Islet of Langerhans (tissue), 1 donor: ENCODE measurements around the gene TXNDC11.

Experiments
- FAIRE-seq: peaks from one replicate; lab custom pipeline; 2011; peaks lifted over from hg19 to GRCh38; lab: Jason Lieb, UNC

Gene TXNDC11

DNA sequence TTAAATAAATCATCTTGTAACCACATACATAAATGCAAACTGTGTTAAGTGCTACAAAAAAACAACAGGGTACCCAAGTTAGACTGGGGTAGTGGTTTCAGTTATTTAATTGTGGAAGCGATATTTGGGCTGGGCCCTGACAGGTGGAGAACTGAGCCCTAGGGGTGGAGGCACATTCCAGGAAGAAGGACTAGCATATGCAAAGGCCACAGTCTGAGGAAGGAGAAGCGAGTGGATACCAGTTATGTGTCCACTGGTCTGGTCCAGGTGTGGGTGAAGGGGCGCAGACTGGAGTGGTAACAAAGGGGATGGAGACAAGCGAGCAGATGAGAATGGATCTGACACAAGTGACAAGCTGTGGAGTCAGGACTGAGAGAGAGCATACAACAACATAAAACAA lies 22.9 kb downstream of the TXNDC11 start:
- FAIRE-seq, result no peak

DNA sequence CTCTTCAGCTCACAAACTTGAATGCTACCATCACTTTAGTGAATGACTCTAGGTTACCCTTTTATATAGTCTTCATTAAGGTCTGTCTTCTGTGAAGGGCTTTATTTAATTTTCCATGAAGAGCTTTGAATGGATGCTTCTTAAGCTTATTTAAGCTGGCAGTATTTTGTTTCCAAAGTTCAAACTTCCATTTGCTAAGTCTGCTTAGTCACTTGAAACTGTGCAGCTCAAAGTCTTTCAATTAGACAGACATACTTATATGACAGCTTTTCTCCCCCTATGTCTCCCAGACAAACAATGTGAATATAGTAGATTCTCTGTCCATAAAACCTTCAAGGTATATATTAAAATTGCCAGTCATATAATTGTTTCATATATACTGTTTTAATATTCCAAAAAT lies 23.5 kb downstream of the TXNDC11 start:
- FAIRE-seq, result no peak

DNA sequence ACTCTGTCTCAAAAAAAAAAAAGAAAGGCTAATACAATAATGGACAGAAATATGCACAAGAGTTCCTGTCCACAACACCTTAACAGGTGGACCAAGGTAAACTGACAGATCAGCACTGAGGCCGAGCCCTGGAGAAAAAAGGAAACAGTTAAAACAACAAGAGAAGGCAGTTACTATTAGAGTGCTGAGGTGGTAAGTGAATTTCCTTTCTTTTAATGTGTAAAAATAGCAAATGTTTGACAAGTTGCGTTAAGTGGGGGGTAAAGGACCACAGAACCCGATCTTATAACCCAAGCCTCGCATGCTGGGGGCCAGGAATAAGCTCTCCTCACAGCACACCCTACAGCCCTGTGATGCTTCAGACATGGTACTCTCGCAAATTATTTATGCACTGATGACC lies 24.8 kb downstream of the TXNDC11 start:
- FAIRE-seq, result no peak

DNA sequence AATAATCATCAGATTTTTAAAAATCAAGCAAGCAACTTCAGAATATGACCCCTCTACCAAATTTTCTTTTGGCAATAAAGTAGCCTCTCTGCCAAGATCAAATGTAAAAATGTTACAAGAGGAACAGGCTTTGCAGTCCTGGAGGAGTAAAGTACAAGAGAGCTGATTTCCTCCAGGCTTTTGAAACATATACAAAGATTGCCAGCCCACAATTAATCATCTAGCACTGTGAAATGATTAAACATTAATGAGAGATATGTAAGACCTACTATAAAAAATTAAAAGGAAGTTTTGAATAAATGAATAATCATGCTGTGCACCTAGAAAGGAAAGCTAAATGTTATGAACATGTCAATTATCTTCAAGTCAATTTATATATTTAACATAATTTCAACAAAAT lies 26.3 kb downstream of the TXNDC11 start:
- no peak for FAIRE-seq

DNA sequence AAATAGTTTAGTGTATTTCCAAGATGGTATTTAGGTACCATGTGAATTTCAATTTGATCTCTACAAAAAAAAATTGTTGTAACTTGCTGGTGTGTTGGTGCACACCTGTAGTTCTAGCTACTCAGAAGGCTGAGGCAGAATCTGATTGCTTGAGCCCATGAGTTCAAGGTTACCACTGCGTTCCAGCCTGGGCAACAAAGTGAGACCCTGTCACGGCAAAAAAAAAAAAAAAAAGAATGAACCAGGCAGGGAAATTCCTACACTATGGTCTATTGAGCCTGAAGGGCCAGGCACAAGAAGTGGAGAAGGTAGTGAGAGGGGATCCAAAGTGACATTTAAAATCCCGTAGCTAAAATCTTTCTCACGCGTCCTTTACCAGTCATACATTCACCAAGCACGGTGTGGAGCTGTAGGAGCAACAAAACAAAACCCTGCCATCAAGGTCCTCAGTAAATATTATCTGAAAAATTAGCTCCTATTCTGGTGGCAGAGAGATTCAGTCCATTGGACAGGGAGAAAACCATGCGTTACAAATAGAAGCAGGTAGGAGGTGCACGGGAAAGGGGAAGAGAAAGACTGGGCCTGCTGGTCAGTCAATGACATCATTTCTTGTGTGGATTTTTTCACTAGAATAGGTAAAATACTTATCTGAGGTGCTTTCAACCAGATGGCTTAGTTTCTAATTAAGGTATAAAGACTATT lies 27.3 kb downstream of the TXNDC11 start:
- no peak for FAIRE-seq

DNA sequence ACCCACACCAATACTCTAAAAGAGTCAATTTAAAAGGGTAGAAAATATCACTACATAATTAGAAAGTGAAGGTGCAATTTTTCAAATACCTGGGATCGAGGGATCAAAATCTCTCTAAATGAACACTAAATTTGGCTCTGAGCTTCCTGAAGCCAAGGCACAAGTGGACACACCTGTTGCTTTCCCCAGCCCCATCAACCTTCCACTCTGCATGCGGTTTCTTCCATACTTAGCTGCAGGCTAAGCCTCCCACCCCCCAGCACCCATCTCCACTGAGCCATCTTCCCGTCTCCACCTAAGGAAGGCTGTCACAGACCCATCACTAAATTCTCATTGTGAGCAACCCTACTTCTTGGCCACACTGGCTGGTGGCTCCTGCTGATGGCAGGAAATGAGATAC lies 30.5 kb downstream of the TXNDC11 start:
- FAIRE-seq, result no peak

DNA sequence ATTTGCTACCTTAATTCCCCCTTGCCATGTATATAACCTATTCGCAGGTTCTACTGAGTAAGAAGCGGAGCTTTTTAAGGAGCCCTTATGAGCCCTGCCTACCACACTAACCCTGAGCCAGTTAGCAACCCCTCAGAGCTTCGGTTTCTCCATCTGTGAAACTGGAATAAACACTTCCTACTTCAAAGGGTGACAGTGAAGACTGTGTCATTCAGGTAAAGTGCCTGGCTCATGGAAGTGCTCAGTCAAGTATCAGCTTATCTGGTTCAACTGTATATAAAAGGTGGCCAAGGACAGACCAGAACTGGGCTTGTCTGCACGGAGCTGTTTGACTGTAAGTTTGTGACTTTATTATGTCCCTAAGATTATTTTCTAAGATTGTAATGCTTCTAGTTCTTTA lies 31.0 kb downstream of the TXNDC11 start:
- no peak for FAIRE-seq

DNA sequence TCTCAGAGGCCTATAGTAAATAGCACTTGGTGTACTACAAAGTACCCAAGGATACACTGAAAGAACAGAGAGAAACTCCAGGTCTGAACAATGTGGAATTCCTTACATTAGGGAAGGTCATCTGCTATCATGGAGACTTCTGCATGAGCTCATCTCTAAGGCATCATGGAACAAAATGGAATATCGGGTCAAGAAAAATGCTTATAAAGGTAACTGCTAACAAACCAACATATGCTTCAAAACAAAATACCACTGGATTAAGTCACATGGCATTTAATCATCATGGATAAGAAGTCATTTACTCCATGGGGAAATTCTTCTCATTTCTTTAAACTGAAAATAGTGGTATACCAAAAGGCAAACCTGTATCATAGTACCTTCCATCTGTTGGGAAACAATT lies 34.2 kb downstream of the TXNDC11 start:
- FAIRE-seq, result no peak

DNA sequence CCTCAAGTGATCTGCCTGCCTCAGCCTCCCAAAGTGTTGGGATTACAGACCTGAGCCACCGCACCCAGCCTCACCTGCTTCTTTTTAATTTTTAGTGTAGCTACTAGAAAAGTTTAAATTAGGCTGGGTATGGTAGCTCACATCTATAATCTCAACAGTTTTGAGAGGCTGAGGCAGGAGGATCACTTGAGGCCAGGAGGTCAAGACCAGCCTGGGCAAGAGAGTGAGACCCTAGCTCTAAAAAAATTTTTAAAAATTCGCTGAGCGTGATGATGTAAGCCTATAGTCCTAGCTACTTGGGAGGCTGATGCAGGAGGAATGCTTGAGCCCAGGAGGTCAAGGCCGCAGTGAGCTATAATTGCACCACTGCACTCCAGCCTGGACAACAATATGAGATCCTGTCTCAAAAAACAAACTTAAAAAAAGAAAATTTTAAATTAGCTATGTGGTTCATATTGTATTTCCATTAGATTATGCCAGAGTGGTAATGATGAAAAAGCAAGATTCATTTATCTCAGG lies 34.9 kb downstream of the TXNDC11 start:
- no peak for FAIRE-seq

DNA sequence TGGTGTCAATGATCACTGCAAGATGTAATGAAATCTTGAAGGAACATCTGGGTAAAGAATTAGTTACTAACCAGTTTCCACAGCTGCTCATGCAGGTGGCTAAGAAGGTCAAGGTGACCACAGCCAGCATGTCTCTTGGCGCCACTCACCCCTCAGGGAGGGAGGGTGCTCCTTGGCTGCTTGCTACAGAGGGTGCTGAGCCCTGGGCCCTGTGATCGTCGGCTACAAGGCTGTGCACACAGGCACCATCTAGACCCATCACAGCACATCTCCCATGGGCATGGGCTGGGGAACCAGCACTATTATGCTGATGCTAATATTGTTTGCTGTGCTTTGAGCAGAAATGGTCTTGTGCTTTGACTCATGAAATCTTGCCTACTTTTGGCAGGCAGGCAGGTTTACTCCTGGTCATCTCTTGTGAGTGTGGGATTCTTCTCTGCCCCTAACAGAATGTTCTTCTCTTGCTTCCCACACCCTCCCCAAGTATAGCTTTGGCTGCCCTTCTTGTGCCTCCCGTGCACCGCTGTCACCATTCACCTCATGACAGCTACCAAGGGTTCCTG lies 36.4 kb downstream of the TXNDC11 start:
- no peak for FAIRE-seq

DNA sequence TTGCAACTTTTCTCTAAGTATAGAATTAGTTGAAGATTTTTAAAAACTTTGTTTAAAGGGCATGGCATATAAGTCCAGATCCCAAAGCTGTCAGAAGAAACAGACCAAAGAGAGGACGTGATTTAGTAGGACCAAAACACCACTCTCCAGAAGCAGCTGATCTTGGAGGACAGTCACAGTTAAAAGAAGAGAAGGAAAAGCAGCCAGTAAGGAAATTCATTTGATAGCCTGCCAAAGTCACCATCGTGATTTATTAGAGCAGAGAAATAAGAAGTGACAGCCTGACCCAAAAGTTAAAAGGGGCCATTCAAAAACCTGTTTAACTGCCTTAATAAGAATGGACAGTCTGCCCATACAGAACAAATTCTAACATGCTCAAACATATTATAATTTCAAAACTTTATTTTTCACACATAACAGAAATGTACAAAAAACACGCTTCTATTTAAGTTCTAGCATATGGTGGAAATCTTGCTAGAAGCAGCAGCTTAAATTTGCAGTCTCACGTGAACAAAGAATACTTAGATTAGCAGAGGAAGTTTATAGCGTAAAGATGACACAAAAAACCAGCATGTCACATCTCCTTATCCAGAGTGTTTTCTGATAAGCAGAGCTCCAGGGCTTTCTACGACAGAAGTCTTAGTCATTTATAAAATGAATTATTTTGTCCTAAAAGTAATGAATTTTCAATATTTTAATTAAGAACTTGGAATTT lies 37.2 kb downstream of the TXNDC11 start:
- no peak for FAIRE-seq

DNA sequence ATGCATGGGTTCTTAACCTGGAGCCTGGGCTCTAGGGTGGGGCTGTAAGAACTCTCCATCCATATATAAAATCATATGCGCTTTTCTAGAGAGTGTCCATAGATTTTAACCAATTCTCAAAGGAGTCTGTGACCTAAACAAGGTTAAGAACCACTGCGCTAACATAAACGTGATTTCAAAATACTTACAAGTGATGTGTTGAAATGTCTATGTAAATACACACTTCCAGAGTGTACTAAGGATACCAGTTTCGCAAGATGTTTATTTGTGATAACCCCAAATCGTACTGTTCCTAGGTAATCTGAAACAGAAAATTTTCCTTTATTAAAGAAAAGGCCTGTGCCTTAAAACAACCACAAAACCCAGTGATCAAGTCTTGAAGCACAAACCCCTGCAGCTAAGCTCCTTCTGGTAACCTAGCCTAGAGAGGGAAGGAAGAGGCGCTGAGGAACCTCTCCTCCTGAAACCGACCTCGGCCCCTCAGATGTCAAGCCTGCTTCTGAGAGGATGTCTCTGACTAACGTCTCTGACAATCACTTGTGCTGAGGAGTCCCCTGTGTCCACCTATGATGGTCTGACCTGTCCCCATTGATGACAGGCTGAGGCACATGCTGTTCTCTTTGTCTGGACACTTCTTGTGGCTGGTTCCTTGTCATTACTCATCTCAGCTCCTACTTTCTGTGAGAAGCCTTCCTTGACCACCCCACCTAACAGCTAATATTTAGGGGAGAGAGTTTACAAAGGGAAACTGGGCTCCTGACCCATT lies 42.2 kb downstream of the TXNDC11 start:
- FAIRE-seq, result no peak

DNA sequence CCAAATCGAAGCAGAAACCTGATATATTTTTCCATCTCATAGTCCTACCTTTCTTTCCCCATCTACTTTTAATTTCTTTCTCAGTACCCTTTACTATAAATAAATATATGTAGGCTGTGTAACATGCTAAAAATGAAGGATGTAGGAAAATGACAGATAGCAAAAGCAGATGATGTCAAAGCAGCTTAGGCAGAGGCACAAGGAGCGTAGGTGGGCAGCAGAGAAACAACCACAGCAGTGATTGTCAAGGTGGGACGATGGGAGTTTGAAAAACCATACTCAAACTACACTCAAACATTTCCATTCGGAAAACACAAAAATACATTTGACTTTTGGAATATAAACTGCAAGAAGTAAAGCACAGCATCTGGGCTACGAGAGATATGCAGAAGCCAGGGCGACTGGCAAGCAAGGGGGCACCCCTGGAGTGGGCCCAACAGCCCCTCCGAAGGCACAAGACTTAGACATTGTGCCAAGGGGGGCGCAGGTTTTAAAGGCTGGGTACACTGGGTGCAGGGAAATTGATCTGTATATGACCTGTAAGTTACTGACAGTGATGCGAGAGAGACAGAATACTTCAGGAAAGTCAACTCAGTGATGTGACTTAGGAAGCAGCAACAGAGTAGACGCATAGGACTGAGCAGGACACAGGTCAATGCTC lies 43.3 kb downstream of the TXNDC11 start:
- FAIRE-seq, result no peak

DNA sequence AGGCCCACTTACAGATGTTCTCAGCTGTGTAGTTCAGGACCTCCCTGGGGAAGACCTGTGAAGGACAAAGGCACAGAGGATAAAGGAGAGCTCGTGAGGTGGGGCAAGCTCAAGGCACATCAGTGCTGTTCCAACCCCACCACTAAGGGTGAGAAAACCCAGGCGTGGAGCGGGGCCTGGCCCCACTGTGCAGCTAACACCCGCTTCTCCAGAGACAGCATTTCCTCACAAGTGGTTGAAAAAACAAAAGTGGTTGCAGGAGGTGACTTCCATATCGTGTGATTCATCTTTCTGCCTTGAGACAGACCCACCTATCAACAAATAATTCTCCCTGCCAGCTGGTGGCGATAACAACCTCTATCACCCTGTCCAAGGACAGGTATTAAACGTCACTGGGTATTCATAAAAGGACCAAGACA lies 44.4 kb downstream of the TXNDC11 start:
- no peak for FAIRE-seq

DNA sequence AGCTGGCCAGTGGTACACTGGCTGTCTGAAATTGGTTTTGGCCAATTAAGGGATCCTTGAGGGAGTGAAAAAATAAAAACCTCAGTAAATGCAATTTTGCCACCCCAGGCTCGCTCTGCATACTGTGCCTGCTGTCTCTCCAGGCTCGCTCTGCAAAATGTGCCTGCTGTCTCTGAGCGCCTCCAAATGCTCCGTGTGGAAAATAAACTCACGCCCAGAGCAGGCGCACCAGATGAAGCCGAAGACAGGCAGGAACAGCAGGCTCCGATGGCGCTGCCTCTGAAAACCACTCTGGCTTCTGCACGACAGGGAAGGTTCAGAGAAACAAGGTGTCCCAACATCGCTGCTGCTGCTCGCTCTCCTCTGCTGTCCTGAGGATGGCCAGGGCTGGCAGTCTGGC lies 45.3 kb downstream of the TXNDC11 start:
- no peak for FAIRE-seq

DNA sequence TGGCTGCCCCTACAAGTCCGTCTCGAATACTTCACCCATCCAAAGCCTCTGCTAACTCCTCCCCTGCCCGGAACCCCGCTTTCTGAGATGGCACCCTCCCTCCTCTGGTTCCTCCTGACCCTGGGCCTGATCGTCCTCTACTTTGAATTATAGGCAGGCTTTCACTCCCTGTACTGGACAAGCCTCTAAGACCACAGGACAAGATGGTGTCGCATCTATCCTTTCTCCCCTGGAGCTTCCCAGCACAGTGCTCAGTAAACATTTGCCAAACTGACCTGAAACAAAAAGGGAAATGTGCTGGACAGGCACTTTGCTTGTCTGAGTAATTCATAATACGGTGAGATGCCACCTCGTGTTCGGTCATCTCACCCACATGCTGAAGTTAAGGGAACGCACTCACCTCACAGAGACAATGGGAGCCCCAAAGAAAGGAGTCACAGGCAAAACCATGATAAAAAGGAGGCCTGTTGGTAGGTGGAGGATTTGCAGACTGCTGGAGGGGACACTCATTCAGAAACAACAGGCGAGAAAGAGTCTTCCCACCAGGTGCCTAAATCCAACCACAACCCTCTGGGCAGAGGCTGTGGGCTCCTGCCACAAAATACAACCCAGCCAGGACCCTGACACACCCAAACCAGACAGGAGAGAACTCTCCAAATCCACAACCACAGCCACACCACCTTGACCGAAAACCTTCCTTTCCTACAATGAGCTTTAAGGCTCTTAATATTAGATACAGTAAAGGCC lies 46.2 kb downstream of the TXNDC11 start:
- no peak for FAIRE-seq

DNA sequence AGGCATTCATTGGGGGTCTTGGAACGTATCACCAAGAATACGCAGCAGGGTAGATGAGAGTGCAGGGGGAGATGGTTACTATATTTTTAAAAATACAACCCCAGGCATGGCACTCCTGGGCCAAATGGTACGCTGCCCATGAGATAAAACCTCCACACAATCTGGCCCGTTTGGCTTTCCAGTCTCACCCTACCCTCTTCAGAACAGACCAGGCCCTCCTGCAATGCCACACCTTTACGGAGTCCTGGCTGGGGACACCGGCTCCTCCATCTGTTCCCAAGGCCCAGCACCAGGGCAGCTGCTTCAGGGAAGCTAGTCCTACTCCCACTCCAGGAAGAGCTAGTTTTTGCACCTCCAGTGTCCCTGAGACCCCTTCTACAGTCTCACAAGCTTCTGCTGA lies 50.0 kb downstream of the TXNDC11 start:
- FAIRE-seq, result no peak

DNA sequence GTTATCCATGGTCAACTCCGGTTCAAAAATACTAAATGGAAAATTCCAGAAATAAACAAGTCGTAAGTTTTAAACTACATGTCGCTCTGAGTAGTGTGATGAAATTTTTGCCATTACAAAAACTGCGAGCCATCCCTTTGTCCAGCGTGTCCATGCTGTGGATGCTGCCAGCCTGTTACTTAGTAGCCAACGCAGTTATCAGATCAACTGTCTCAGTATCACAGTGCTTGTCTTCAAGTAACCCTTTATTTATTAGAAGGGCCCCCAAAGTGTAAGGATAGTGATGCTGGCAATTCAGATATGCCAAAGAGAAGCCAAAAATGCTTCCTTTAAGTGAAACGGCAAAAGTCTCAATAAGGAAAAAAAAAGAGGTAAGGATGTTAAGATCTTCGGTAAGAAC lies 50.5 kb downstream of the TXNDC11 start:
- FAIRE-seq, result no peak

DNA sequence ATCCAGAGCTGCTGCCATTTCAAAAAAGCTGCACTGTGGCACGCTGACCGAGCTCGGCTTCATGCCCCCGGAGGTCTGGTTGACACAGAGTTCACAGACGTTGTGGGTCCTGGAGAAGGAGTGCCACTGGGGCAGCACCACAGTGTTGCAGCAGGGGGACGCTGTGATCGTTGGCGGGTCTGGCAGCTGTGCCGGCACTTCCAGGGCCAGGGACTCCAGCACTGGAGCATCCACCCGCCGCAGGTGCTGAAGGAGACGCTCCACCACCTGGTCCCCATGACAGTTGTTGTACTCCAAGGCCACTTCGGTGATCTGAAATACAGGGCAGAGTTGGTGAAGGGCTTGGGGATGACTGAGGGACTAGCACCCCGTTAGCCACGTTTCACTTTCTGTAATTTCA lies 50.9 kb downstream of the TXNDC11 start:
- no peak for FAIRE-seq

DNA sequence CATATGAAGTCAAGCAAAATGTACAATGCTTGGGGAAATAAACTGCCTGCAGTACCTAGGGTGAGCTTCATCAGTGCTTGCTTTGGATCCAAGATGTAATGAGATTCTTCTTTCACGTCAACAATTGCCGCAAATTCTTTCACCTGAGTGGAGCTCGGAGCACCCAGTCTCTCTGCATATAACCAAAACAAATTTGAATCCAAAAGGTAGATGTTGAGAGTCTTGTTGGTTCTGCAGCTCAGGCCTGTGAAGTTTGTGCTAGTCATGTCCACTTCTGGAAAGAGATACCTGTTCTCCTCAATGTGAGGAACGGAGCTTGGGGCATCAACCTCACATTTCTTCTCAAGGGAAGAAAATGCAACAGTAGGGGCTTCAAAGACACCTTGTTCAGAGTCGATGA lies 51.4 kb downstream of the TXNDC11 start:
- FAIRE-seq, result no peak

DNA sequence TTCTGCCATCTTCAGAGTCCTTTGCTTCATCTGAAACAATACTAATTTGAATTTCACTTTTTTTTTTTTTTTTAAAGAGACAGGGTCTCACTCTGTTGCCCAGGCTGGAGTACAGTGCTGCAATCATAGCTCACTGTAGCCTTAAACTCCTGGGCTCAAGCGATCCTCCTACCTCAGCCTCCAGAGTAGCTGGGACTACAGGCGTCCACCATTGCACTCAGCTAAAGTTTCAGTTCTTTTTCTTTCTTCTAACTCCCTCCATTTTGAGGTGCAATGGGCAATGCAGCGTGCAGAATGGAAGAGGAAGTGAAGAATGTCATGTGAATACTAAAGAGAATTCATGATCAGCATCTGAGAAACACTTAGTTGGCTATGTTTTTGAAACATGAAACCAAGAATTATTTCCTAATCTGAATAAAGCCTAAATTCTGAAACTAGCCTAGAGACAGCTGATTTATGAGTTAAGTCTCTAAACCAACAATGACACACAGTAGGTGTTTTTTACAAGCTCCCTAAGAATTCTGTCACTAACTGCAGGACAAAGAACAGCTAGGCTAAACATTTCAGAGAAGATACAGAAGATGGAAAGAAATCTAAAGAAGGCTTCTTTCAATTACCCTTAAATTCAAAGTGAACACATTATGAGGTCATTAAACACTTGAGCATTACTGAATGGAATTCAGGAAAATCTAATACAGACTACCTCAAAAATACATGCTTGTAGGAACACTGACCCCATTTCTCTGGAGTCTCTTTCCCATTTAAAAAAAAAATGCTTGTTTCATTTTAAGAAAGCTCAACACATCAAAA lies 53.4 kb downstream of the TXNDC11 start:
- no peak for FAIRE-seq
